Sigmoid colon (tissue), 7 donors: ENCODE measurements around the gene PRM2. TPM values are rescaled to one million over a fixed set of nuclear protein-coding genes. Genes with fewer than 3 reads are reported as not detected.

ENCODE experiments used
- DNase-seq: peaks from one replicate; pipeline ENCODE4 v3.0.0-alpha.2; 2019
- H3K27ac ChIP-seq, 4 donors: fragments of 200-600 bp; sonication (generic); one replicate each; pipeline ENCODE4 v1.5.1; 2016 to 2019; ENCODE audit warnings: mild to moderate bottlenecking in 1 of 4
- H3K27me3 ChIP-seq, 3 donors: fragments of 200-600 bp; sonication (generic); one replicate each; pipeline ENCODE4 v1.5.1; 2019; ENCODE audit warnings: mild to moderate bottlenecking in 1 of 3
- H3K36me3 ChIP-seq, 4 donors: fragments of 200-600 bp; sonication (generic); one replicate each; pipeline ENCODE4 v1.5.1; 2016 to 2019
- H3K4me1 ChIP-seq, 4 donors: fragments of 200-600 bp; sonication (generic); one replicate each; pipeline ENCODE4 v1.5.1; 2017 to 2019
- H3K4me3 ChIP-seq, 4 donors: fragments of 200-600 bp; sonication (generic); one replicate each; pipeline ENCODE4 v1.5.1; 2017 to 2019; ENCODE audit warnings: mild to moderate bottlenecking in 2 of 4, moderate library complexity in 1 of 4
- H3K9me3 ChIP-seq, 4 donors: fragments of 200-600 bp in 3 of 4; sonication (generic) in 3 of 4; one replicate each; pipeline versions ENCODE4 v1.5.1 to v1.6.1; 2013 to 2019
- EP300 ChIP-seq, 4 donors: sonication (generic); formaldehyde crosslinking; IDR thresholded peaks; one replicate each; pipeline ENCODE4 v1.6.1; 2017; ENCODE audit warnings: antibody characterized with exemption in 4 of 4
- POLR2A ChIP-seq, 2 donors: fragments of 450-650 bp; IDR thresholded peaks; one replicate each; pipeline ENCODE4 v1.6.1; 2016; ENCODE audit warnings: antibody characterized with exemption in 2 of 2, mild to moderate bottlenecking in 2 of 2, moderate library complexity in 2 of 2
- POLR2AphosphoS5 ChIP-seq, 4 donors: sonication (generic); formaldehyde crosslinking; IDR thresholded peaks; one replicate each; pipeline ENCODE4 v1.6.1; 2017; ENCODE audit warnings: antibody characterized with exemption in 4 of 4
- WGBS, 2 donors: extraction: QIAGEN DNeasy Blood & Tissue Kit; methylation state at CpG; one replicate each; pipeline ENCODE4 v1.1.7; 2013; 5-methylcytosine and 5-hydroxymethylcytosine counted together
- intact Hi-C: fragments of 100-400 bp; cut with DNase I; formaldehyde crosslinking; loops from one replicate; pipeline ENCODE4 v1.15.1; 2023
- polyA plus RNA-seq, 3 donors: library from polyadenylated mRNA; stranded (reverse); fragments of 200-250 nt; gene quantifications; one replicate each; pipeline ENCODE4 v1.2.3, GENCODE V29; 2013
- total RNA-seq, 4 donors: library from RNA; depleted of rRNA; stranded (reverse); fragments of >200 nt; gene quantifications; one replicate each; pipeline ENCODE4 v1.1.0, GENCODE V29; 2016
- TF ChIP-seq, protein P1 (sequence below), 4 experiments: fragments of 450-650 bp in 3 of 4; fragments of 200-600 bp in 1 of 4; IDR thresholded peaks; one replicate each; pipeline ENCODE4 v1.5.1; 2016 to 2019; ENCODE audit warnings: antibody characterized with exemption in 4 of 4, mild to moderate bottlenecking in 3 of 4, moderate library complexity in 2 of 4
- donor health status: healthy with polysubstance abuse.
- donor health status: Bipolar disorder and iron deficiency.
- donor health status: healthy.

The PRM2 gene
- total and polyA plus RNA-seq, 7 donors: not detected

DNA sequence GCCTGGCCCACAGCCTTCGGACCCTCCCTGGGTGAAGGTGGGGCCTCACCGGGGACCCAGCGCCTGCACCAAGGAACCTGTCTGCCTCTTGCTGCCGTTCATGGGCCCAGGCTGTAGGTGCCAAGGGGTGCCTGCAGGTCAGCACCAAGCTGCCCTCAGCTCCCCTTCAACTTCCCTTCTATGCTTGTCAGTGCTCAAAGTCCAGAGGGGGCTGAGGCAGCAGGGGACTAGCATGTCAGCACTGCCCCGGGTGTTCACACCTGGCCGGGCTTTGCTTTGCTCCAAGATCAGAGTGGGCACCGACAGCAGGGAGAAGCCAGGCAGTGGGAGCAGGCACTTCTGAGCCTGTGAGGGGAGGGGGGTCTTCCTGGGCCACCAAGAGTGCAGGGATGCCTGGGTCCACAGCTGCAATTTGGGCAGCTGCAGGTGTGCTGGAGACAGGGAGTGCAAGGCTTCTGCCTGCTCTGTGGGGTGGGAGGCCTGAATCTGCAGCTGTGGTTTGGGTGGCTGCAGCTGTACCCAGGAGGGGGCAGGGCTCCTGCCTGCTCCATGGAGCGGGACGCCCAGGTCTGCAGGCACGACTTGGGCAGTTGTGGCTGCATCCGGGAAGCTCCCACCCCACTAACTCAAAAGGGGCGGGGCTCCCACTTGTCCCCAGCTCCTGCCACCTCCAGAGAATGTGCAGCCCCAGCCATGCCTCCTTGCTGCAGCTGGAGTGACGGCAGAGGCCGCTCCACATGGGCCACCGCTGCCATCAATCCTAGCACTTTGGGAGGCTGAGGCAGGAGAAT, 32.4 kb upstream of the PRM2 start:
- no peaks in the 10 kb centered on the region for H3K9me3 ChIP-seq
- WGBS, 2 donors: 62 to 76% methylated on average over 15 of the region's 15 CpGs
- no peak overlapping the region for H3K4me3 ChIP-seq
- DNase-seq: no peak
- no peak overlapping the region for H3K27ac ChIP-seq
- peaks cover 0 to 5% (median 1%) of the 10 kb centered on the region in 4 donors for H3K4me1 ChIP-seq
- no peaks in the 10 kb centered on the region for H3K36me3 ChIP-seq
- H3K27me3 ChIP-seq: no peaks in the 10 kb centered on the region
- intact Hi-C loops: no loop called here
- TF ChIP-seq EP300 (IDR thresholded peaks at IDR 0.05) (no peak), POLR2AphosphoS5 (IDR thresholded peaks at IDR 0.05) (no peak), POLR2A (IDR thresholded peaks at IDR 0.05) (no peak)
- TF ChIP-seq, protein P1, sequence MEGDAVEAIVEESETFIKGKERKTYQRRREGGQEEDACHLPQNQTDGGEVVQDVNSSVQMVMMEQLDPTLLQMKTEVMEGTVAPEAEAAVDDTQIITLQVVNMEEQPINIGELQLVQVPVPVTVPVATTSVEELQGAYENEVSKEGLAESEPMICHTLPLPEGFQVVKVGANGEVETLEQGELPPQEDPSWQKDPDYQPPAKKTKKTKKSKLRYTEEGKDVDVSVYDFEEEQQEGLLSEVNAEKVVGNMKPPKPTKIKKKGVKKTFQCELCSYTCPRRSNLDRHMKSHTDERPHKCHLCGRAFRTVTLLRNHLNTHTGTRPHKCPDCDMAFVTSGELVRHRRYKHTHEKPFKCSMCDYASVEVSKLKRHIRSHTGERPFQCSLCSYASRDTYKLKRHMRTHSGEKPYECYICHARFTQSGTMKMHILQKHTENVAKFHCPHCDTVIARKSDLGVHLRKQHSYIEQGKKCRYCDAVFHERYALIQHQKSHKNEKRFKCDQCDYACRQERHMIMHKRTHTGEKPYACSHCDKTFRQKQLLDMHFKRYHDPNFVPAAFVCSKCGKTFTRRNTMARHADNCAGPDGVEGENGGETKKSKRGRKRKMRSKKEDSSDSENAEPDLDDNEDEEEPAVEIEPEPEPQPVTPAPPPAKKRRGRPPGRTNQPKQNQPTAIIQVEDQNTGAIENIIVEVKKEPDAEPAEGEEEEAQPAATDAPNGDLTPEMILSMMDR (IDR thresholded peaks at IDR 0.05): no peak

DNA sequence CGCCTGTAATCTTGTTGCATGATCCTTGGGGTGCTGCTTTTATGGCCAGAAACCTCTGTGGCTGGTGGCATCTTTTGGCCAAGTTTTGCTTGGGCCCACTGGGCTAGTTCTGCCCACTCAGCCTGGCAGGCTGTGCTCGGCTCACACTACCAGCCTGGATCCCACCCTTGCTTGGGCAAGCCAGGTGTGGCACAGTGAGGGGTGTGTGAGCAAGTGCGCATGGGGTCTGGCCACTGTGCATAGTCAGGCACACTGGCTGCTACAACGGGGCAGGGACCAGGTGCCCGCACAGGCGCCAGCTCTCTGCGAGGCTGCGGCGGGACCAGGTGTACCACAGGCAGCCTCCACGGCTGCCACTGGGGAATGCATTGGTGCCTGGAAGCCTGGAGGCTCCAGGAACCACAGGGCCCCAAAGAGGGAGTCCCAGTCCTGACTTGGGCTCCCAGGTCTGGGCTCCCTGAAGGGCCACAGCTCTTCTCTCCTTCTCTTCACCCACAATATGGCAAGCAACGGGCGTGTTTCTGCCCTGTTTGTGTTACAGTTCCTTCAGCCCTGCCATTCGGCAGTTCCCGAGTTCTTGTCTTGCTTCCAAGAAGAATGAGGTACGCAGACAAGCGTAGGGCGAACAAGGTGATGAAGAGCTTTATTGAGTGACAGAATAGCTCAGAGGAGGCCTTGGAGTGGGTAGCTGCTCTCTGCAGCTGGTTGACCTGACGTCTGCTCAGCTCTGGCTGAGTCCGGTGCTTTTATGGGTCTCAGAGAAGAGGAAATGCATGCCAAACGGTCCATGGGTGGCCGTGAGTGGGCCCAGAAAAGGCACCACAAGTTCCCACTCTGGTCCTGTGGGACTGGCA, 31.6 kb upstream of the PRM2 start:
- intact Hi-C loops: no loop called here
- Histone ChIP-seq H3K4me3 (no peak overlapping the region), H3K27ac (no peak overlapping the region), H3K36me3 (no peaks in the 10 kb centered on the region), H3K4me1 (peaks cover 0 to 6% (median 1%) of the 10 kb centered on the region in 4 donors), H3K9me3 (no peaks in the 10 kb centered on the region), H3K27me3 (no peaks in the 10 kb centered on the region)
- TF ChIP-seq, protein P1 (IDR thresholded peaks at IDR 0.05): no peak
- TF ChIP-seq POLR2AphosphoS5 (IDR thresholded peaks at IDR 0.05) (no peak), POLR2A (IDR thresholded peaks at IDR 0.05) (no peak), EP300 (IDR thresholded peaks at IDR 0.05) (no peak)
- no peak for DNase-seq
- 80 to 87% methylated on average over 21 of the region's 21 CpGs for WGBS, 2 donors

DNA sequence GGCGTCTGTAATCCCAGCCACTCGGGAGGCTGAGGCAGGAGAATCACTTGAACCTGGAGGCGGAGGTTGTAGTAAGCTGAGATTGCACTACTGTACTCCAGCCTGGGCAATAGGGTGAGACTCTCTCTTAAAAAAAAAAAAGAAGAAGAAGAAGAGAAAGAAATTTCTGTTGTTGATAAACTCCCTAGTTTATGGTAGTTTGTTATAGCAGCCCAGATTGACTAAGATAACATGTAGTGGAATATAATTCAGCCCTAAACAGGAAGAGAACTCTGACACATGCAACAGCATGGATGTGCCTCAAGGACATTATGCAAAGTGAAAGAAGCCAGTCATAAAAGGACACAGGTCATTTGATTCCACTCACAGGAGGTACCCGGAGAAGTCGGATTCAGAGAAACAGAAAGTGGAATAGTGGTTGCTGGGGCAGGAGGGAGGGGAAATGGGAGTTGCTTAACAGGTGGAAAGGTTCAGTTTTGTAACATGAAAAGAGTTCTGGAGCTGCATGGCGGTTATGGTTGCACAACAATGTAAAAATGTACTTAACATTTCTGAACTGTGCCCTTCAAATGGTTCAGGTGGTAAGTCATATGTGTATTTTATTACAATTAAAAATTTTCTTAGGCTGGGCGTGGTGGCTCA, 30.8 kb upstream of the PRM2 start:
- intact Hi-C loops: no loop called here
- DNase-seq: no peak
- TF ChIP-seq, protein P1 (IDR thresholded peaks at IDR 0.05): no peak
- no peak for TF ChIP-seq EP300 (IDR thresholded peaks at IDR 0.05)
- TF ChIP-seq POLR2AphosphoS5 (IDR thresholded peaks at IDR 0.05): no peak
- no peak for TF ChIP-seq POLR2A (IDR thresholded peaks at IDR 0.05)
- no peaks in the 10 kb centered on the region for H3K27me3 ChIP-seq
- WGBS, 2 donors: 48 to 69% methylated on average over 7 of the region's 7 CpGs
- no peaks in the 10 kb centered on the region for H3K9me3 ChIP-seq
- peaks cover 0 to 6% (median 0%) of the 10 kb centered on the region in 4 donors for H3K4me1 ChIP-seq
- H3K27ac ChIP-seq: no peak overlapping the region
- no peaks in the 10 kb centered on the region for H3K36me3 ChIP-seq
- H3K4me3 ChIP-seq: no peak overlapping the region

DNA sequence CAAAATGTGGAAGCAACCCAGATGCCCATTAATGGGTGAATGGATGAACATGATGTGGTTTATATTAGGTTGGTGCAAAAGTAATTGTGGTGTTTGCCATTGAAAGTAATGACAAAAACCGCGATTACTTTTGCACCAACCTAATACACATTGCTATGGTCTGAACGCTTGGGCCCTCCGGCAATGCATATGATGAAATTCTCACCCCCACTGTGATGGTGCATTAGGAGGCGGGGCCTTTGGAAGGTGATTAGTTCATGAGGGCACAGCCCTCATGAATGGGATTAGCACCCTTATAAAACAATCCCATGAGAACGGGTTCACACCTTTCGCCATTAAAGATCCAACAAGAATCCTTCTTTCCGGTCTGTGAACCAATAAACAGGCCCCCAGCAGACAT, 30.1 kb upstream of the PRM2 start:
- H3K36me3 ChIP-seq: no peaks in the 10 kb centered on the region
- H3K27ac ChIP-seq: no peak overlapping the region
- H3K4me1 ChIP-seq: peaks cover 0 to 6% (median 0%) of the 10 kb centered on the region in 4 donors
- intact Hi-C loops: no loop called here
- H3K27me3 ChIP-seq: no peaks in the 10 kb centered on the region
- 92 to 94% methylated on average over 8 of the region's 8 CpGs for WGBS, 2 donors
- H3K9me3 ChIP-seq: no peaks in the 10 kb centered on the region
- DNase-seq: no peak
- TF ChIP-seq POLR2AphosphoS5 (IDR thresholded peaks at IDR 0.05) (no peak), EP300 (IDR thresholded peaks at IDR 0.05) (no peak), POLR2A (IDR thresholded peaks at IDR 0.05) (no peak)
- TF ChIP-seq, protein P1 (IDR thresholded peaks at IDR 0.05): no peak
- no peak overlapping the region for H3K4me3 ChIP-seq
